Posterior vena cava (tissue), 2 donors: ENCODE data around the gene DYNC1I1. TPM values are rescaled to one million over a fixed set of nuclear protein-coding genes. Genes with fewer than 3 reads are reported as not detected.

Experiments
- DNase-seq: peaks from one replicate; pipeline ENCODE4 v3.0.0-alpha.2; 2020; ENCODE audit warnings: low spot score
- intact Hi-C, 2 donors: fragments of 100-400 bp; cut with DNase I; formaldehyde crosslinking; loops; one replicate each; pipeline versions ENCODE4 v1.14.1 to v1.14.2; 2022 to 2023
- total RNA-seq, 2 donors: library from RNA; stranded (reverse); fragmentation: NEBNext Ultra II Directional; extraction: Animal tissue kit (Norgen Biotek cat#: 25700); gene quantifications; one replicate each; pipeline ENCODE4 v1.2.1, GENCODE V29; 2021
- donor health status: DM: yes; HTN: yes; CAD: no.
- donor health status: DM: yes; HTN: yes; CAD: no.

Gene DYNC1I1
- total RNA-seq, 2 donors from 2014 or later, result 15.8 to 17.9 TPM

DNA sequence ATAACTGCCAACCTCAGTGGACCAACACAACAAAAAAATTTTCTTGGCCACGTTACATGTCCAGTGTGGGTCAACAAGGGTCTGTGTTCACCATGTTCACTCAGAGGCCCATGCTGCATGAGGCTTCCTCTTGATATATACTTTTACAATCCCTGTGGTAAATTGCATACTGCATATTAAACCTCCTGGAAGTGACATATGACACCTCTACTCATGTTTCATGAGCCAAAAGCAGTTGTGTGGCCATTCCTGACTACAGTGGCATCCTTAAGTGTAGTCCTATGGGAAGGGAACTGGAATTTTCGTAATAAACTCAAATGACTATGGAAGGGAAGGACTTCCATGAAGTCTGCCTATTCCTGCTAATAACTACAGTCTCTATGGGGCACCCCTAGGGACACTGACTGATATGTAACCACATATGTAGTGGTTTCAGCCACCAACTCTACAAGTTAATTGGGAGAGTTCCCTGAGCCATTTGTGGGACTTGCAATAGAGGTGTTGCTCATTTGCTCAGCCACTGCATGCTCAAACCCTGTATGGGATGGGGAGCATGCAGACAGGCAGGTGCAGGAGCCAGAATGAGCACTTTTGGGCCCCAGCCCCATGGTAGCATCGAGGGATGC, 9.7 kb downstream of the DYNC1I1 start:
- intact Hi-C loops, result no loop called here
- no peak for DNase-seq

DNA sequence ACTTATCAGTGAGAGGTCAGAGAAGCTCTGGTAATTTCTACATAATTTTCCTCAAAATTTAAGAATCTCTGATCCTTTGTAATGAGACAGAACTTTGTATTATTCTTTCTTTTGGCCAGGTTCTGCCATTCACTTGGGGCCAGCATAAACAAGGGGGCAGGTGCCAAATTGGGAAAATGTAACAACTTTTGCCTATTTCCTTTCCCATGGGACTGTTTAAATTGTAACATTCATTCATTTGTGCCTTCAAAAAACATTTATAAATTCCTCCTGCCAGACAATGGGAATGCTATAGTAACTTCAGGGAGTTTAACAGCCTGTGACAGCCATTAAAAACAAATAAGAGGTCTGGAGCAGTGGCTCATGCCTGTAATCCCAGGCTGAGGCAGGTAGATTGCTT, 12.4 kb downstream of the DYNC1I1 start:
- intact Hi-C loops, result no loop called here
- DNase-seq, result no peak

DNA sequence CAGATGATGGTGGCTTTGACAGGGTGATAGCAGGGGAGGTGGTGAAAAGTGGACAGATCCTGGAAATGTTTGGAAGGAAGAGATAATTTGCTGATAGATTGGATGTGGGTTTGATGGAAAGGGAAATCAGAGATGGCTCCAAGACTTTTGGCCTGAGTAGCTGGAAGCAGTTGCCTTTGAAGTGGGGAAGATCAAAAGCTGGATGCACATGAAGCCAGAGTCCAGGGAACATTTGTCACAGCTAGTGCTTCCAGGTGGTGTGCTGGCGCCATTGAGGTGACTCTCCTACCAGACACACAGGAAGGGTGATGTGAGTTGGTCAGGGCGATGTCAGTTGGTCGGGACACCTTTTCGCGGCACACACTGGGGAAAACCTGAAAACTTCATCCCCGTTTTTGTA, 15.9 kb downstream of the DYNC1I1 start:
- DNase-seq, result no peak
- intact Hi-C loops, result no loop called here

DNA sequence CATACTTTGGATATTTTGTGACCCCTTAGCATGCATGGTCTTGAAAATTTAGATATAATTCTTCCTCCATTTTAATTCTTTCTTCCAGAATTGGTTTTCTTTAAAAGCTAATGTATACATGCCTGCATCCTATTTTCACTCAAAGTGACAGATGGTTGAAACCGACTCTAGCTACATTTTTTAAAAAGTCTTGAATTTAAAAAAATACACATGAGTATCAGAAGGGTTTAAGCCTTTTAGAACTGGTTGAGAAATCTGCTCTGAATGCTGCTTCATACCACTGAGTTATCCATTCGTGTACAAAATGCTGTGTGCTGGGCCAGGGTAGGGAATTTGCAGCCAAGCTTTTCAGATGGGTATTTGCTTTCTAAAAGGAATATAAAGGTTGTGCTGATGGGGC, 16.5 kb downstream of the DYNC1I1 start:
- no peak for DNase-seq
- intact Hi-C loops, result no loop called here

DNA sequence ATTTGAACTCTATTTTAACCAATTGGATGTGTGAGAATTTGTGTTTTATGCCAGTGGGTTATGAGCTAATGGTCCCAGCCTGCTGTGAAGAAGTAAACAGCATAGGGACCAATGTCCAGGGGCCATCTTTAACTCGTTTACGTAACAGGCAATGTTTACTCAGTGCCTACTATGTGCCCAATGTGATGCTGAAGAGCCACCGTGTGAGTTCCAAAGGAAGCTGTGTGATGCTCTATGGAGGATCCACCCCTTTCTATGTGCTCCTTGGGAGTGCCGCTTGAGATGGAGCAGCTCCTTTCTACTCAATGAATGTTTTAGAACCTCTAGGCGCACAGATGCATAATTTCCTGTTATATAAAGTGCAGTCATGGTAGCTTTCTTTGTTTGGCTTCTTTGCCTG, 21.3 kb downstream of the DYNC1I1 start:
- intact Hi-C loops, result no loop called here
- no peak for DNase-seq

DNA sequence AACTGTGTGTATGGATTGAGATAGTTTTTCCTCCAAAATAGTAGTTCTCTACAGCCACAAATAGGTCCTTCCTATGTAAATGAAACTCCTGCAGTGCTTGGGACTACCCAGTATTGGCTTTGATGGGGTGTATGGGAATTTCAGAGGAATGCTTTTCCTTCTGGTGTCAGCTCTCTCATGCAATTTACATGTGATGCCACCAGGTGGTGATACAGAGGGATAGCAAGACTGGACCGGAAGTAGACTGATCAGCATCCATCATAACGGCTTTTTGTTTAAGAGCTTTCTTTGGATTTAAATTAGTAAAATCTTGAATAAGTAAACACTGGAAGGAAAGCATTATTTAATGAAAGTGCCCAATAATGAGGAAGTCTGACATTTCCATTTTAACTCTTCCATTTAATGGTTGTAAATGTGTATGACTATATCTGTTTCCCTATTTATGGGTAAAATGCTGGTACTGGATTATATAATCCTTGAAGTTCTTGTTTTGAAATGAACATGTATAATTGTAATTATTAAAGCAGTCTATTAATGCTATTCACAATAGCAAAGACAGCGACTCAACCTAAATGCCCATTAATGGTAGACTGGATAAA, 22.7 kb downstream of the DYNC1I1 start:
- intact Hi-C loops, result no loop called here
- no peak for DNase-seq

DNA sequence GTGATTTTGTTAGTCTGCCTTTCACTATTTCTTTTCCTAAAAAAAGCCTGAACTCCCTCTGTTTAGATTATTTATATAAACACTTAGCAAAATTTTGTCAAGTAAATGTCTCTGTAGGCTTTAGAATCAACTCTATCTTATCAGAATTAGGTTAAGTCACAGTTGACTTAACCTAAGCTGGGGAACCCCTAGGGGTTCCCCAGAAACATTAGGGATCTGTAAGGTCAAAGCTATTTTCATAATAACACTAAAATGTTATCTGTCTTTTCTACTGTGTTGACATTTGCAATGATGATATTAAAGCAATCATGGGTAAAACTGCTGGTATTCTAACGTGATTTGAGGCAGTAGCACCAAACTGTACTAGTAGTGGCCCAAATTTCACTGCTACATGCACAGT, 24.3 kb downstream of the DYNC1I1 start:
- intact Hi-C loops, result no loop called here
- DNase-seq, result no peak

DNA sequence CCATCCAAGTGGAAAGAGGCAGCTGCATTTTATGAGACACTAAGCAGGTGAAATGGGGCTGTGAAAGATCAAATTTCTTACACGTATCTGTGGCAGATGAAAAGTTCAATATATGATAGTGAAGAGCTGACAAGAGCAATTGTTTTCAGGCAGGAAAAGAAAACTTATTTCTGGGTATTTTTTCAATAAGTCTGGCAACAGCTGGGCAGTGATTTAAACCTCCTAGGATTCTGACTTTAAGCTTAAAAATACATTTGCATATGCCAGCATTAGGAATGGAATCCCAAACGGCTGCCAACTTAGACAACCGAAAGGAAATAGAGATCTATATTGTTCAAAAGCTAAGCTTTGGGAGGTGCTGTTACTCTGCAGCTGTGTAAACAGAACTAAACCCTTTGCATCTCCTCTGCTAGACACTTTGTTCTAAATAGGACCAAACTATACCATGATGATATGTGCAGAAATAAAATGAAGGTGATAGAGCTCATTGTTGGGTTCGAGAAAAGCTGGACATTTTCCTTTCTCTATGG, 26.1 kb downstream of the DYNC1I1 start:
- intact Hi-C loops, result no loop called here
- no peak for DNase-seq

DNA sequence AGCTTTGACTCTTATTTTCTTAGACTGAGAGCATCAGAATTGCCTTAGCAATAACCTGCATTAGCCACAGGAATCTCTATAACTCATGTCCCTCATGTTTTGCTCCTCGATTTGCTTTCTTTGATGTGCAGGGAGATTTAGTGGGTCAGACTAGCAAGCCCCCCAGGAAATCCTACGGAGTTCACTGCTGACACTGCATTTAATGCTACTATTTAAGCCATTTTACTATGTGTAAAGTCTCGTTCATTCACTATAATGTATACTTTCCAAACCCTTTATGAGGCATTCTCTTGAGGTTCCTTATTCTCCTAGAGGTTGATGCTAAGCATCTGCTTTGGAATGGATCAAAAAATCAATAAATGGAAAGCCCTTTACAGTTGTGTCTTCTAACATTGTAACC, 28.4 kb downstream of the DYNC1I1 start:
- intact Hi-C loops, result no loop called here
- DNase-seq, result no peak

DNA sequence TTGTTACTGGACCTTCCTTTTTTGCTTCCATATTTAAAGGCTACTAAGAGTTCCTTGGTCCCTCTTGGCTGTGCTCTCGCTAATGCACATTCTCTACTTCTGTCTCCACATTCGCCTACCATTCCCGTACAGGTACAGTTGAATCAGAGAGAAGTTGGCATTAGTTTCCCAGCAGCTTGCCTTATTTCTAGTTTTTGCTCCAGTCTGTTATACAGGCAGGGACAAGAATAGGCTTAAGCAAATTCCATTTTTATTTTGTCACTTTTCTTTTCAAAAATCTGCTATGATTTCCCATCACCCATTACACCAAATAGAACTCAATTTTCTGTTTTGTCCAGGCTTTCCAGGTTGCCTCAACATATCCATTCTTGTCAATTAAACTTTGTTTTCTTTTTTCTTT, 29.9 kb downstream of the DYNC1I1 start:
- intact Hi-C loops, result no loop called here
- DNase-seq, result no peak

DNA sequence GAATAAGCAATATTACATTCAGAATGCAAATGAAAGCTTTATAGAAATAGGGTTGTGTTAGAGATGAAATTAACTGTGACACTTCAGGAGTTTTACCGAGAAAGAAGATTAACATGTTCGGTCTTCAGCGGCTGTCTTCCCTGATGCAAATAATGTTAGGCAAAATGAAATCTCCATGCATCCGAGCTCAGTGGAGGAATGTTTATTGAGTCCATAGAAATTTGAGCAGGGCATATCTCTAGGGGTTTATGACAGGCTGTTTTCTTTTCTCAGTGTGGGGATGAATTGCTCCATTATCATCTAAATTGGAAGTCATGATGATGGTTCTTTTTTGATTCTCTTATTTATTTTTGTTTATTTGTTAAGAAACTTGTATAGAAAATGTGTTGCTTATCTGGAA, 31.7 kb downstream of the DYNC1I1 start:
- no peak for DNase-seq
- intact Hi-C loops, result no loop called here

DNA sequence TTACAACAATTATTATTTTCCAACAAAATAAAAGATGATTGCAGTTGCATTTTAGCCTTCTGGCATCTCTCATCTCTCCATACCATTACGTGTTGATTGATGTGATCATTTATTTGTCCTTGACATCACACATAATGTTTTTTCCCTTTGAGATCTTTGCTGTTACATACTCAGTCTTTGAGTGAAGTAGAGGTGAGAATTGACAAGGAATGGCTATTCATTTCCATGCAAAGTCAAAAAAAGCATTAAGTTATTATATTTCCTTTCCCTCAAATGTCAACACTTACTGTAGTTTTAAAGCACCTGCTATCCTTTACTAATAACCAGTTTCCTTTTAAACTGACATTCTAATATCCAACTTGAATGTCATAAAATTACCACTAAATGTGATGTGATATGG, 33.6 kb downstream of the DYNC1I1 start:
- intact Hi-C loops, result no loop called here
- DNase-seq, result no peak

DNA sequence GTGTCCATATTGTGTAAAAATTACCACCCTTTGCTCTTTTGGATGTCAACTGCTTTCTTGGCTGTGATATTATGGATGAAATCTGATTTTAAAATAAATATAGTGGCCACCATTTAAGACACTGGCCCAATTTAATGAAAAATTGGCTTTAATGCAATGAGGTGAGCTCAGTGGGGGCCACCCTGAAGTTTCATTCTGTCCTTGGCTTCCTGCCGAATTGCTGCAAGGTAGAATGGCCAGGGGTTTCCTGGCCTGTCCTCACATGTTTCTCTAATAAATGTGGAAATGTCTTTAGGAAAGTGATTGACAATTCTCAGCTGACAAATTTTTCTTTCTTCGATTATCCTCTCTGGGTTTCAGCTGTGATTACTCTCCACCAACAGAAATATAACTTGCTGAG, 36.0 kb downstream of the DYNC1I1 start:
- intact Hi-C loops, result no loop called here

DNA sequence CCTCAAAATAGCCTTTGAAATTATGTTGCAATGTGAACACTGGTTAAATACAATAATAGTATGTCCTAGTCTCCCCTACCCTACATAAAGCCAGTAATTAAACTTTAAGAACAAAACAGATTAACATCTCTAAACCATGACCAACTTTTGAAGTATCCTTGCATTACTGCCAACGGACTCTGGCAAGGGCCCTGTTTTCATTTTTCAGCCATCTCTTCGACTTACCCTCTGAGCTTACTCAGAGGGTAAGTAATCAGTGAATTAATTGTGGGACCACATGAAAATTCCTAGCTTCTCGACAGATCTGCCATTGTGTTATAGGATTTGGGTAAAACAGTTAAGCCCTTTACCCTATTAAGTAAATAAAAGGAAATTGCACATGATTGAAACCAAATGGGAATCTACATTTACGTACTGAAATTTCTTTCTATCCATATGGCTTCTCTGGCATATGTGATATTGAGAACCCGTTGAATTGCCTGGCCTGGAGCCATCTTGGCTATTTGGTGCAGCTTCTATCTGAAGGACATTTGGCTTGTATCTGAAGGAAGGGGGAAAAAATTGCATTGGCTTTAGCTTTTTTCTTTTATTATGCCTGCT, 39.6 kb downstream of the DYNC1I1 start:
- no peak for DNase-seq
- intact Hi-C loops, result no loop called here

More for the DNA sequence above, 36.0 kb downstream of the DYNC1I1 start:
- no peak for DNase-seq

DNA sequence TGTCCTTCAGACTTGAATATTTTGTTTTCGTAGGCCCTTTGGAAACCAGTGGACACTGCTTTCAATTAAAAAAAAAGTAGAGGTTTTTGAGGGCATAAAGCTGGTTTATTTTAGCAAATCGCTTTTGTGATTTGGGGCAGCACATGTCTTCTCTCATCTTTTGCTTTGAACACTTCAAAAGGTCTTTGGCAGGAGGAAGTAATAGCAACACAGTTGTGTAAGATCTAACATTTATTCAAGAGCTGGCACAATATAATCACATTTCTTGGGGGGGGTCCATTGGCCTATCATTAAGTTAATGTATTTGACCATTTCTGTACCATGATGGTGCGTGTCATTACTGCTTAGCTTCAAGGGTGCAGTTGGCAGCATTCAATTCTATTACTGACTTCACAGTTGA, 42.4 kb downstream of the DYNC1I1 start:
- no peak for DNase-seq
- intact Hi-C loops, result no loop called here

DNA sequence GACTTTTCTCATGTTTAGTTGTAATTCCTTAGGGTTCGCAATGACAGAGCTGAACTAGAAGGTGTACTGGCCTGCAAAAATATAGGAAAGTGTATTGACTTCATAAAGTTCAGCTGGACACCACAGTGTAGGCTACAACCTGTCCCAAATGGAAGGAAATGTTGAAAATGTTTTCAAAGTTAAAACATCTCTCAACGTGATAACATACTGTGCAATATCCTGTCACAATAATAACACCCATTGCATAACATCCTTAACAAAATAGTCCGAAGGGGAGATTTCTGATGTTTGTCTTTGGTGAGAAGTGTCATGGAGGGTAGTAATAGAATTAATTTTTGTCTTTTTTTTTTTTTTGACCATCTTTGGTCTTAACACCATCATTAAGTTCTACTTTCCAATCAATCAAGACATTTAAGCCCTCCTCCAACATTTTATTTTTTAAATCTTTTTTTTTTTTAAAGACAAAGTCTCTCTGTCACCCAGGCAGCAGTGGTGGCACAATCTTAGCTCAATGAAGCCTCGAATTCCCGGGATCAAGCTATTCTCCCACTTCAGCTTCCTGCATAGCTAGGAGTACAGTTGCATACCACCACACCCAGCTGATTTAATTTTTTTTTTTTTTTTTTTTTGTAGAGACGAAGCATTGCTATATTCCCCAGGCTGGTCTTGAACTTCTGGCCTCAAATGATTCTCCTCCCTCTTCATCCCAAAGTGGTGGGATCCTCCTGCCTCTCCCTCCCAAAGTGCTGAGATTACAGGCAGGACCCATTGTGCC, 45.7 kb downstream of the DYNC1I1 start:
- DNase-seq, result no peak
- intact Hi-C loops, result no loop called here

DNA sequence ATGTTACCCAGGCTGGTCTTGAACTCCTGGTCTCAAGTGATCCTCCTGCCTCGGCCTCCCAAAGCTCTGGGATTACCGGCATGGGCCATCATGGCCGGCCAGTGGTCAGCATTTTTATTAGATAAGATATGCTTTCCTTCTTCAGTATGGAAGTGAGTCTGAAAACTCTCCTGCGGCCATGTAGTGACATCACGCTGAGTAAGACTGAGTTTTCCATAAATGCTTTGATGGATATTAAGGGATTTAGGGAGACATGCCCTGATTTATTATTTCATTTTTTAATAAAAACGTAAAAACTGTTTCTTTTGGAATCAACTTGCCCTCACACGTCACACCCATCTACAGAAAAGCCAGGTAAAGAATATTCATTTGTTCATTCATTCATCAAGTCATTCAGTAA, 48.4 kb downstream of the DYNC1I1 start:
- intact Hi-C loops, result no loop called here
- DNase-seq, result no peak

DNA sequence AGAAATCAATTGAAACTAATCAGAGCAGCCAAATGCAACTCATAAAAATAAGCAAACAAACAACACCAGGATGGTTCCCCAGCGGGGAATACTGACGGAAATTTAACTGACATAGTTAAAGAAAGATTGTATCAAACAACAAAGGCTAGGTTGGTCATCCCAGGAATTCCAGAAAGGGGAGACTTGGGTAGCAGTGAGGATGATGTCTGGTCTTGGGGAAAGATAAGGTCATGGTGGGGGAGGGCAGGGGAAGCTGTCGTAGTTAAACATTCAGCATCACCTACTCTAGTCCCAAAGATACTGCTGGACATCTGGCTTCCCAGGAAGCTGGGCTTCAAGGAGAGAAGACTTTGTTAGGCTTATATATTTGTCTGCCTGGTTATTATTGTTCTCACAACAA, 50.4 kb downstream of the DYNC1I1 start:
- intact Hi-C loops, result no loop called here
- no peak for DNase-seq

DNA sequence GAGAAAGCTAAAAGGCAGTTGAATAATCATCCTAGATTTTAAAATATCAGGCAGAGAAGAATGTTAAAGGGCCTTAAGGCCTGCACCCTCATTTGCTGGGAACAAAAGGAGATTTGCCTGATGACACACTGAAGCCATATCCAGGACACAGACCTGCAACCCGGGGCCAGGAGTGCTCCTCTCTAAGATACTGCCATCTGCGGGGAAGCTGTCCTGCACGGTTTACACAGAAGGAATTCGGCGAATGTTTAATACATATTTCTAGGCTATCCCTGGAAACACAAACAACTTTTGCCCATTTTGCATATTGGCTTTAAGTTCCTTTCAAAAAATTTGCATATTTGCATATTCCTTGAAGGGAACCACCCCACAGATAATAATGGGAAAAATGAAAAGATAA, 52.3 kb downstream of the DYNC1I1 start:
- no peak for DNase-seq
- intact Hi-C loops, result no loop called here
